Neuron (in vitro differentiated cells): ENCODE measurements around the gene PRPF18.

Experiments
- H2AFZ ChIP-seq: one replicate; pipeline ENCODE4 v1.6.1; 2013; ENCODE audit warnings: low read depth, mild to moderate bottlenecking, inconsistent platforms, low read length, moderate library complexity
- H3K27me3 ChIP-seq: one replicate; pipeline ENCODE4 v1.6.1; 2013; ENCODE audit warnings: low read length; ENCODE audit not compliant: insufficient read depth
- H3K36me3 ChIP-seq: one replicate; pipeline ENCODE4 v1.6.1; 2013; ENCODE audit warnings: low read length; ENCODE audit not compliant: insufficient read depth
- H3K4me1 ChIP-seq: one replicate; pipeline ENCODE4 v1.6.1; 2013; ENCODE audit warnings: low read length; ENCODE audit not compliant: insufficient read depth
- H3K4me3 ChIP-seq: 2 replicates; pipeline ENCODE4 v1.5.1; 2013; ENCODE audit warnings: mild to moderate bottlenecking, low read length, moderate library complexity
- H3K9me3 ChIP-seq: one replicate; pipeline ENCODE4 v1.6.1; 2013; ENCODE audit warnings: low read length

Gene PRPF18

GRCh38 chr10:13670311-13670710 is 83.5 kb downstream of the PRPF18 start:
- H3K9me3 ChIP-seq, result peaks cover 7% of the 10 kb centered on the region
- H2AFZ ChIP-seq, result no peak overlapping the region
- peaks cover 4% of the 10 kb centered on the region for H3K4me1 ChIP-seq
- no peaks in the 10 kb centered on the region for H3K27me3 ChIP-seq
- H3K36me3 ChIP-seq, result peaks cover 74% of the 10 kb centered on the region
- H3K4me3 ChIP-seq, result no peak overlapping the region

GRCh38 chr10:13671904-13672303 is 85.1 kb downstream of the PRPF18 start:
- Histone ChIP-seq H3K36me3 (peaks cover 66% of the 10 kb centered on the region), H2AFZ (no peak overlapping the region), H3K4me3 (no peak overlapping the region), H3K27me3 (no peaks in the 10 kb centered on the region), H3K9me3 (peaks cover 7% of the 10 kb centered on the region), H3K4me1 (peaks cover 4% of the 10 kb centered on the region)

- Histone ChIP-seq H3K9me3 (peaks cover 7% of the 10 kb centered on the region), H3K27me3 (no peaks in the 10 kb centered on the region), H2AFZ (no peak overlapping the region), H3K4me3 (no peak overlapping the region), H3K4me1 (peaks cover 4% of the 10 kb centered on the region), H3K36me3 (peaks cover 69% of the 10 kb centered on the region)
Measured at GRCh38 chr10:13672548-13672947, 85.8 kb downstream of the PRPF18 start.

GRCh38 chr10:13673156-13673555 is 86.4 kb downstream of the PRPF18 start:
- Histone ChIP-seq H3K36me3 (peaks cover 68% of the 10 kb centered on the region), H3K4me1 (peaks cover 4% of the 10 kb centered on the region), H2AFZ (no peak overlapping the region), H3K27me3 (no peaks in the 10 kb centered on the region), H3K4me3 (no peak overlapping the region), H3K9me3 (peaks cover 7% of the 10 kb centered on the region)

GRCh38 chr10:13674645-13675588 is 88.2 kb downstream of the PRPF18 start:
- peaks cover 7% of the 10 kb centered on the region for H3K9me3 ChIP-seq
- H3K27me3 ChIP-seq, result no peaks in the 10 kb centered on the region
- H3K36me3 ChIP-seq, result peaks cover 62% of the 10 kb centered on the region
- H2AFZ ChIP-seq, result no peak overlapping the region
- no peak overlapping the region for H3K4me3 ChIP-seq
- peaks cover 4% of the 10 kb centered on the region for H3K4me1 ChIP-seq

GRCh38 chr10:13678101-13678843 is 91.5 kb downstream of the PRPF18 start:
- peaks cover 56% of the 10 kb centered on the region for H3K36me3 ChIP-seq
- no peak overlapping the region for H2AFZ ChIP-seq
- H3K9me3 ChIP-seq, result no peaks in the 10 kb centered on the region
- H3K27me3 ChIP-seq, result no peaks in the 10 kb centered on the region
- H3K4me1 ChIP-seq, result no peaks in the 10 kb centered on the region
- H3K4me3 ChIP-seq, result no peak overlapping the region
